Activated naive CD4-positive, alpha-beta T cell treated with anti-CD3 and anti-CD28 coated beads, Interleukin-2, amount 50 U/mL, for 72 hours (primary cell): ENCODE measurements around the gene RRM1. TPM values are rescaled to one million over a fixed set of nuclear protein-coding genes. Genes with fewer than 3 reads are reported as not detected.
"Not testable (repeated sequence)": the region's sequence is repeated elsewhere in the genome, so short reads cannot be mapped to it uniquely, and the experiment has no call there.

ENCODE experiments used
- ATAC-seq, 2 donors: fragments of 150-1000 bp; cut with Tn5 transposase; 2 replicates each; pipeline ENCODE4 v1.10.0; 2021; ENCODE audit warnings: mild to moderate bottlenecking in 2 of 2, moderate library complexity in 2 of 2
- DNase-seq, 2 donors: peaks; one replicate each; pipeline ENCODE4 v3.0.0; 2021 to 2022; ENCODE audit warnings: low spot score in 2 of 2
- H3K27ac Mint-ChIP-seq, 2 donors: one replicate each; pipeline ENCODE4 v1.8.0; 2022; ENCODE audit warnings: mild to moderate bottlenecking in 2 of 2, mixed read lengths in 2 of 2
- H3K36me3 Mint-ChIP-seq, 2 donors: one replicate each; pipeline ENCODE4 v1.8.0; 2022; ENCODE audit warnings: mixed read lengths in 2 of 2
- H3K9me3 Mint-ChIP-seq, 2 donors: one replicate each; pipeline ENCODE4 v1.8.0; 2022; ENCODE audit warnings: mixed read lengths in 2 of 2
- total RNA-seq, 2 donors: library from RNA; stranded (reverse); gene quantifications; one replicate each; pipeline ENCODE4 v1.2.3, GENCODE V29; 2022

The RRM1 gene
- 100 to 1,000 TPM; 192 to 278 TPM for total RNA-seq

- Mint-ChIP-seq H3K36me3 (peaks cover 27 to 37% of the 10 kb centered on the region in 2 donors), H3K9me3 (no peaks in the 10 kb centered on the region), H3K27ac (peak within 1 kb of the TSS; percentile 97 to 99)
- DNase-seq (peak; percentile 91 to 94), ATAC-seq (peak; percentile 96)
These were observed at the start of gene RRM1 for GRCh38 chr11:4094348-4095291. Gene RRM1, plus strand, starts transcription at chr11:4094799. Its CDS starts 214 bp downstream, at chr11:4095013.

- Mint-ChIP-seq H3K36me3 (peaks cover 0 to 10% of the 10 kb centered on the region in 2 donors), H3K27ac (no peak overlapping the region), H3K9me3 (no peaks in the 10 kb centered on the region)
- DNase-seq (no peak), ATAC-seq (peak in 1 of 2 donors; percentile 18)
These were observed 49.5 kb upstream of the RRM1 start for GRCh38 chr11:4044976-4045646.

- peaks cover 5 to 23% of the 10 kb centered on the region in 2 donors for H3K36me3 Mint-ChIP-seq
- H3K27ac Mint-ChIP-seq, result no peak overlapping the region
- no peak for DNase-seq
- peak; percentile 38 to 58 for ATAC-seq
- no peaks in the 10 kb centered on the region for H3K9me3 Mint-ChIP-seq
These were observed 46.3 kb upstream of the RRM1 start for GRCh38 chr11:4048340-4048739.

GRCh38 chr11:4049006-4049405, 45.6 kb upstream of the RRM1 start:
- ATAC-seq (no peak), DNase-seq (no peak)
- no peak overlapping the region for H3K27ac Mint-ChIP-seq
- H3K36me3 Mint-ChIP-seq, result peaks cover 5 to 23% of the 10 kb centered on the region in 2 donors
- no peaks in the 10 kb centered on the region for H3K9me3 Mint-ChIP-seq

- H3K36me3 Mint-ChIP-seq, result peaks cover 5 to 23% of the 10 kb centered on the region in 2 donors
- no peaks in the 10 kb centered on the region for H3K9me3 Mint-ChIP-seq
- no peak for DNase-seq
- ATAC-seq, result no peak
- no peak overlapping the region for H3K27ac Mint-ChIP-seq
These were observed 44.5 kb upstream of the RRM1 start for GRCh38 chr11:4050138-4050537.

- Mint-ChIP-seq H3K27ac (peak overlapping the region in 1 of 2 donors; percentile 60), H3K36me3 (peaks cover 5 to 40% of the 10 kb centered on the region in 2 donors)
- DNase-seq, ATAC-seq, H3K9me3 Mint-ChIP-seq: not testable (repeated sequence)
These were observed 41.4 kb upstream of the RRM1 start for GRCh38 chr11:4053200-4053599.

GRCh38 chr11:4054643-4055042, 40.0 kb upstream of the RRM1 start:
- no peak for DNase-seq
- H3K27ac Mint-ChIP-seq, result no peak overlapping the region
- no peak for ATAC-seq
- H3K9me3 Mint-ChIP-seq, result no peaks in the 10 kb centered on the region
- H3K36me3 Mint-ChIP-seq, result peaks cover 9 to 54% of the 10 kb centered on the region in 2 donors

GRCh38 chr11:4059424-4059823, 35.2 kb upstream of the RRM1 start:
- DNase-seq (no peak), ATAC-seq (no peak)

GRCh38 chr11:4060182-4060923, 34.2 kb upstream of the RRM1 start:
- Mint-ChIP-seq H3K36me3 (peaks cover 4 to 41% of the 10 kb centered on the region in 2 donors), H3K9me3 (no peaks in the 10 kb centered on the region), H3K27ac (peak overlapping the region in 1 of 2 donors; percentile 29)
- ATAC-seq (no peak), DNase-seq (no peak)

More at GRCh38 chr11:4059424-4059823, 35.2 kb upstream of the RRM1 start:
- H3K9me3 Mint-ChIP-seq, result no peaks in the 10 kb centered on the region
- H3K36me3 Mint-ChIP-seq, result peaks cover 4 to 43% of the 10 kb centered on the region in 2 donors
- H3K27ac Mint-ChIP-seq, result peak overlapping the region in 1 of 2 donors; percentile 59

GRCh38 chr11:4061700-4062099, 32.9 kb upstream of the RRM1 start:
- peaks cover 4 to 28% of the 10 kb centered on the region in 2 donors for H3K36me3 Mint-ChIP-seq
- no peak for ATAC-seq
- H3K9me3 Mint-ChIP-seq, result no peaks in the 10 kb centered on the region
- no peak overlapping the region for H3K27ac Mint-ChIP-seq
- DNase-seq, result no peak

GRCh38 chr11:4063348-4063747, 31.3 kb upstream of the RRM1 start:
- ATAC-seq, result no peak
- Mint-ChIP-seq H3K27ac (no peak overlapping the region), H3K9me3 (no peaks in the 10 kb centered on the region)

GRCh38 chr11:4064278-4064955, 30.2 kb upstream of the RRM1 start:
- H3K36me3 Mint-ChIP-seq, result peaks cover 3 to 9% of the 10 kb centered on the region in 2 donors

More at GRCh38 chr11:4063348-4063747, 31.3 kb upstream of the RRM1 start:
- no peak for DNase-seq
- peaks cover 4 to 20% of the 10 kb centered on the region in 2 donors for H3K36me3 Mint-ChIP-seq

GRCh38 chr11:4065086-4065485, 29.5 kb upstream of the RRM1 start:
- Mint-ChIP-seq H3K36me3 (peaks cover 0 to 3% of the 10 kb centered on the region in 2 donors), H3K9me3 (no peaks in the 10 kb centered on the region), H3K27ac (no peak overlapping the region)
- DNase-seq (no peak), ATAC-seq (peak; percentile 47 to 82)

More at GRCh38 chr11:4064278-4064955, 30.2 kb upstream of the RRM1 start:
- H3K9me3 Mint-ChIP-seq, result no peaks in the 10 kb centered on the region
- DNase-seq (no peak), ATAC-seq (peak; percentile 19 to 34)
- peak overlapping the region in 1 of 2 donors; percentile 31 for H3K27ac Mint-ChIP-seq

GRCh38 chr11:4065601-4066377, 28.8 kb upstream of the RRM1 start:
- ATAC-seq (no peak), DNase-seq (no peak)
- Mint-ChIP-seq H3K27ac (no peak overlapping the region), H3K9me3 (no peaks in the 10 kb centered on the region), H3K36me3 (peaks cover 0 to 5% of the 10 kb centered on the region in 2 donors)

- ATAC-seq (no peak), DNase-seq (no peak)
- no peaks in the 10 kb centered on the region for H3K9me3 Mint-ChIP-seq
- peaks cover 0 to 8% of the 10 kb centered on the region in 2 donors for H3K36me3 Mint-ChIP-seq
- peak overlapping the region in 1 of 2 donors; percentile 8 for H3K27ac Mint-ChIP-seq
These were observed 27.7 kb upstream of the RRM1 start for GRCh38 chr11:4066910-4067309.
